ENCODE results near the gene HSD3B2.

GRCh38 chr1:119385650-119386049, 29.3 kb upstream of the HSD3B2 start:
- TF ChIP-seq CTCF (CRISPR knock-in tag; IDR thresholded peaks at IDR 0.05) (no peak), HNF4A (CRISPR knock-in tag; IDR thresholded peaks at IDR 0.05) (no peak), MLLT10 (CRISPR knock-in tag; IDR thresholded peaks at IDR 0.05) (no peak), ZBTB37 (CRISPR knock-in tag; IDR thresholded peaks at IDR 0.05) (no peak), ZNF704 (CRISPR knock-in tag; IDR thresholded peaks at IDR 0.05; ENCODE audit: borderline replicate concordance) (no peak), CCAR2 (optimal IDR thresholded peaks at IDR 0.05; ENCODE audit: low read depth, low read length) (no peak)

Data from HepG2 (cell line).